HepG2 (cell line): ENCODE measurements around the gene CNKSR3. TPM values are rescaled to one million over a fixed set of nuclear protein-coding genes. Genes with fewer than 3 reads are reported as not detected.

Source experiments
- KLF11 ChIP-seq: IDR thresholded peaks from 2 replicates; pipeline ENCODE4 v1.6.1; 2016; ENCODE audit warnings: missing compliant biosample characterization
- KLF6 ChIP-seq: IDR thresholded peaks from 2 replicates; pipeline ENCODE4 v1.8.0; 2016; ENCODE audit warnings: missing biosample characterization, missing genetic modification reagents
- NCOA5 ChIP-seq: sonication (generic); formaldehyde crosslinking; IDR thresholded peaks from 2 replicates; pipeline ENCODE4 v1.4.0; 2020; ENCODE audit warnings: missing genetic modification reagents
- NFE2 ChIP-seq: sonication (generic); formaldehyde crosslinking; IDR thresholded peaks from 2 replicates; pipeline ENCODE4 v1.4.0; 2020; ENCODE audit warnings: missing genetic modification reagents
- SYNCRIP ChIP-seq: fragments of 200-400 bp; formaldehyde crosslinking; IDR thresholded peaks from 2 replicates; pipeline ENCODE4 v1.6.1; 2018; ENCODE audit warnings: mild to moderate bottlenecking, low read depth, low read length; ENCODE audit not compliant: insufficient read depth
- TCF12 ChIP-seq, 2 experiments: fragments of 450-650 bp in 1 of 2; sonication (generic) in 1 of 2; formaldehyde crosslinking in 1 of 2; IDR thresholded peaks; 2 replicates each; pipeline versions ENCODE4 v1.6.1 to v1.8.0; 2017 to 2022; ENCODE audit warnings: antibody characterized with exemption in 1 of 2, mild to moderate bottlenecking in 1 of 2, missing genetic modification reagents in 1 of 2, moderate library complexity in 1 of 2
- ZBTB1 ChIP-seq: sonication (generic); formaldehyde crosslinking; IDR thresholded peaks from 2 replicates; pipeline ENCODE4 v1.4.0; 2020; ENCODE audit warnings: missing genetic modification reagents, borderline replicate concordance
- ZNF24 ChIP-seq: fragments of 450-650 bp; IDR thresholded peaks from 2 replicates; pipeline ENCODE4 v1.6.1; 2017; ENCODE audit warnings: antibody characterized with exemption, mild to moderate bottlenecking
- ZNF407 ChIP-seq: sonication (generic); formaldehyde crosslinking; IDR thresholded peaks from one replicate; pipeline ENCODE4 v1.5.1; 2020; ENCODE audit warnings: mild to moderate bottlenecking, missing genetic modification reagents; ENCODE audit errors: not compliant biosample characterization
- ZNF609 ChIP-seq: sonication (generic); formaldehyde crosslinking; IDR thresholded peaks from 2 replicates; pipeline ENCODE4 v1.4.0; 2020; ENCODE audit warnings: mild to moderate bottlenecking, missing genetic modification reagents, borderline replicate concordance
- ZNF672 ChIP-seq: sonication (generic); formaldehyde crosslinking; IDR thresholded peaks from 2 replicates; pipeline ENCODE4 v1.8.1; 2022; ENCODE audit warnings: missing genetic modification reagents
- polyA plus RNA-seq, 8 experiments: library from polyadenylated mRNA; depleted of rRNA in 3 of 8; stranded (reverse) in 7 of 8; unstranded in 1 of 8; fragments of >200 nt; fragmentation: Illumina TruSeq in 4 of 8; extraction: Trizol in 4 of 8; gene quantifications; 2 replicates each; pipeline versions ENCODE4 v1.2.1 to v1.2.3, GENCODE V29; 2011 to 2016; ENCODE audit warnings: low read depth in 4 of 8, missing spikeins in 1 of 8, mixed read lengths in 1 of 8; ENCODE audit not compliant: insufficient read depth in 1 of 8
- total RNA-seq, 5 experiments: library from RNA; depleted of rRNA; stranded (reverse); fragments of >200 nt; fragmentation: Illumina TruSeq; extraction: Trizol; gene quantifications; 2 replicates each; pipeline ENCODE4 v1.2.3, GENCODE V29; 2016; ENCODE audit warnings: low read depth in 1 of 5
- TF ChIP-seq, protein P1 (sequence below): sonication (generic); formaldehyde crosslinking; IDR thresholded peaks from 2 replicates; pipeline ENCODE4 v1.4.0; 2020; ENCODE audit warnings: missing genetic modification reagents
- TF ChIP-seq, protein P2 (sequence below): sonication (generic); formaldehyde crosslinking; conservative IDR thresholded peaks from 2 replicates; pipeline ENCODE4 v1.8.0; 2022; ENCODE audit warnings: low read depth, missing genetic modification reagents

Gene CNKSR3
- total and polyA plus RNA-seq, 2 of the 13 experiments (the other 11 are each of a cell fraction or from before 2014, with no cell fraction given), result 9.2 to 38.6 TPM

DNA sequence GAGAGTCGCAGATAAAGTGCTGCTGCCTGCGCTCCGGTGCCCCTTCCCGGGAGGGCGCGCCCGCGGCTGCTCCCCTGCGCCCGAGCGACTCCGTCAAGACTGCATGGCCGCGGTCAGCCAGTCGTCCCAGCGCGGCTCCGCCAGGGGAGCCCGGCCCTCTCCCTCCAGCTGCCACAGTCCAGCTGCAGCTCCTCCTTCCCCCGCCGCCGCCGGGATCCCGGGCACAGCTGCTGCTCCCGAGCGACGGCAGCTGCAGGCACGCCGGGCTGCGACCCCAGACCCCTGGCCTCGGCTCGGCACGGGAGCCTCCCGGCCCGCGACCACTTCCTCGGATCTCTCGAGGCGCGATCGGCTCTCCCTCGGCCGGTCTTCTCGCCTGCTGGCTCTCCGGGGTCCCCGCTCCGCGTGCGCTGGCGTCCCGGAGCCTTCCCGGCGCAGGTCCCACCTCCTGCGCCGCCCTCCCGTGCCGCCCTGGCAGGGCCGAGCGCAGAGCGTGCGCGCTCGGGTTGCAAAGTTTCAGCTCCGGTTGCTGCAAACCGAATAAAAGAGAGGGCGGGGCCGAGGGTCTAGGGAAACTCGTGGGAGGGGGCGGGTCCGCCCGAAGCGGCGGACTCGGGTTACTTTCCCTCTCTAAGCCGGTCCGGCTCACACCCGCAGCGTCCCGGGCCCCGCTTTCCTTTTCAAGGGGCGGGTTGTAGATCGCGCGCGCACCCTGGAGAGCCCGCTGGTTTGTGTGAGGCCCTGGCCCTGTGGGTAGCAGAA lies at the start of gene CNKSR3 (continued):
- TF ChIP-seq TCF12 (IDR thresholded peaks at IDR 0.05), result no peak
- peak; percentile 67 for TF ChIP-seq TCF12 (CRISPR knock-in tag; IDR thresholded peaks at IDR 0.05)
- no peak for TF ChIP-seq ZNF672 (CRISPR knock-in tag)
- TF ChIP-seq ZNF24, result no peak
- TF ChIP-seq ZNF609 (CRISPR knock-in tag), result no peak; the same call in 1 of the 2 replicates
- TF ChIP-seq, protein P1, sequence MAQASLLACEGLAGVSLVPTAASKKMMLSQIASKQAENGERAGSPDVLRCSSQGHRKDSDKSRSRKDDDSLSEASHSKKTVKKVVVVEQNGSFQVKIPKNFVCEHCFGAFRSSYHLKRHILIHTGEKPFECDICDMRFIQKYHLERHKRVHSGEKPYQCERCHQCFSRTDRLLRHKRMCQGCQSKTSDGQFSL (CRISPR knock-in tag), result peak; percentile 47; the same call in 1 of the 2 replicates
- TF ChIP-seq SYNCRIP, result no peak
- TF ChIP-seq ZBTB1, result no peak
- TF ChIP-seq KLF11 (CRISPR knock-in tag), result peak; percentile 60; the same call in 1 of the 2 replicates
- no peak for TF ChIP-seq NFE2 (CRISPR knock-in tag)
- TF ChIP-seq KLF6 (CRISPR knock-in tag), result peak; percentile 98
- no peak for TF ChIP-seq NCOA5 (CRISPR knock-in tag)
- TF ChIP-seq ZNF407 (CRISPR knock-in tag), result peak; percentile 83
- TF ChIP-seq, protein P2, sequence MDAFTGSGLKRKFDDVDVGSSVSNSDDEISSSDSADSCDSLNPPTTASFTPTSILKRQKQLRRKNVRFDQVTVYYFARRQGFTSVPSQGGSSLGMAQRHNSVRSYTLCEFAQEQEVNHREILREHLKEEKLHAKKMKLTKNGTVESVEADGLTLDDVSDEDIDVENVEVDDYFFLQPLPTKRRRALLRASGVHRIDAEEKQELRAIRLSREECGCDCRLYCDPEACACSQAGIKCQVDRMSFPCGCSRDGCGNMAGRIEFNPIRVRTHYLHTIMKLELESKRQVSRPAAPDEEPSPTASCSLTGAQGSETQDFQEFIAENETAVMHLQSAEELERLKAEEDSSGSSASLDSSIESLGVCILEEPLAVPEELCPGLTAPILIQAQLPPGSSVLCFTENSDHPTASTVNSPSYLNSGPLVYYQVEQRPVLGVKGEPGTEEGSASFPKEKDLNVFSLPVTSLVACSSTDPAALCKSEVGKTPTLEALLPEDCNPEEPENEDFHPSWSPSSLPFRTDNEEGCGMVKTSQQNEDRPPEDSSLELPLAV (CRISPR knock-in tag), result no peak
